ENCODE results near the gene CBFA2T3.

GRCh38 chr16:88881007-88881615 is 95.9 kb downstream of the CBFA2T3 start:
- TF ChIP-seq CTCF (IDR thresholded peaks at IDR 0.05) (no peak), POLR2A (IDR thresholded peaks at IDR 0.05) (no peak)
